GM18861 (cell line): ENCODE data around the gene CNOT3.

Source experiments
- ATAC-seq: cut with Tn5 transposase; IDR thresholded peaks from one replicate; pipeline ENCODE4 v1.9.1; 2021; ENCODE audit not compliant: unreplicated experiment

CNOT3 gene

DNA sequence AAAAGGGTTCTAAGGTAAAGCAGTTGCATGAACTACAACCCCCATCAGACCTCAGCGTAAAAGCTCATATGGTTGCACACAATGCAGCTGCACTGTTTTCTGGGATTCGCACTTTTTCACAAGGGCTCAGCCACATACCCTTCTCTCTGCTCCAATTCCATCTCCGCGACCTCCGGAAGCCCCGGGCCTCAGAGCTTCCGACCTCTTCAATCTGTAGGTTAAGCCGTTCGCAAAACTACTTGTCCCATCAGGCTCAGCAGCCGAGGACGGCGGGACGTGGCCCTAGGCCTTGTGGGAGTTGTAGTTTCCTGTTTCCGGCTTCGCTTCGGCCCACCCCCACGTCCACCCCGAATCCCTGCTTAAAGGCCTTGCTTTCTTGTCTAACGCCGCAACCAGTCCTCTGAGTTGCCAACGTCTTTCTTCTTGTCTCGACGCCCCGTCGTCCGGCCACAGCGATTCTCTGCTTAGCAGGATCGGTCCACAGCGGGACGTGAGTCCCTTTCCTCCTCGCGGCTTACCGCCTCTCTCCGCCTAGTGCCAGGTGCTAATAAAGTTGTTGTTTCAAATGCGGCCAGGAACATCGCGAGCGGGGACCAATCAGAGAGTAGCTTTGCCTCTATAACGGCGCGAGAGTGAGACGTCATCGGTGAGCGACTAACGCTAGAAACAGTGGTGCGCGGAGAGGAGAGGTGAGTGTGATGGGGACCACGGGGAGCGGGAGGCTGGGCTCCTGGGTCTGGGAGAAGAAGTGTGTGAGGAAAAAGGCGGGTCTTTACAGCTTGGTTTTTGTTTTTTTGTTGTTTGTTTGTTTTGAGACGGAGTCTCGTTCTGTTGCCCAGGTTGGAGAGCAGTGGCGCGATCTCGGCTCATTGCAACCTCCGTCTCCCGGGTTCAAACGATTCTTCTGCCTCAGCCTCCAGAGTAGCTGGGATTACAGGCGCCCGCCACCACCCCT, 22.2 kb upstream of the CNOT3 start, which contains the start of the genes PRPF31 and TFPT:
PRPF31 (plus strand) TSS at position 646 of the 955 bp plus-strand sequence. CDS start 2,525 bp downstream, outside the sequence.
TFPT (minus strand) TSS at position 549 of the 955 bp plus-strand sequence; CDS start at position 161, 388 bp downstream.
- peak; percentile 76 for ATAC-seq

DNA sequence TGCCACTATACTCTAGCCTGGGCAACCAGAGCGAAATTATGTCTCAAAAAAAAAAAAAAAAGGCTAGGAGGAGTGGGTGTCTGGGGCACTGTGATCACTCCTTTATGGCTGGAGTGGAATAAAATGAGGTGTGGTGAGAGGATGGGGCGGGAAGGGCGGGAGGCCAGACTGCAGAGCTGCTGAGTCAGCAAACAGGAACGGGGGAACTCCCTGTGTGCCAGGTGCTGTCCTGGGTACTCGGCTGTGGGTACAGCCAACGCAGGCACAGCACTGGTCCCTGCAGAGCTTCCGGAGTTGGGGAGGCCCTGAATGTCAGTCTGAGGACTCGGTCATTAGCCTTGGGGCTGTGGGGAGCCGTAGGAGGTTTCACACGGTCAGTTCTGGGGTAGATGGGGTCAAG, 16.3 kb upstream of the CNOT3 start:
- no peak for ATAC-seq

DNA sequence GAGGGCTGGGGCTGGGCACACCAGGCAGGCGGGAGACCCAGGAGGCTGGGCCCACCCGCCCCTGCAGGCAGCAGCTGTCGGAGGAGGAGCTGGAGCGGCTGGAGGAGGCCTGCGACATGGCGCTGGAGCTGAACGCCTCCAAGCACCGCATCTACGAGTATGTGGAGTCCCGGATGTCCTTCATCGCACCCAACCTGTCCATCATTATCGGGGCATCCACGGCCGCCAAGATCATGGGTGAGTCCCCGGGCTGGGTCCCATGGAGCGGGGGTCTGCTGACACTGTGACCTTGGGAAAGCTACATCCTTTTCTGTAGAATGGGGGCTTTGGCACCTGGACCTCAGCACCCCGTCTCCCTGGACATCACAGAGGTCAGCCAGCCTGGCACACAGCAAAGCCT, 13.9 kb upstream of the CNOT3 start:
- ATAC-seq, result no peak

GRCh38 chr19:54124393-54124792, 13.2 kb upstream of the CNOT3 start:
- ATAC-seq, result no peak

- ATAC-seq, result no peak
Measured at GRCh38 chr19:54125713-54126112, 11.8 kb upstream of the CNOT3 start.

DNA sequence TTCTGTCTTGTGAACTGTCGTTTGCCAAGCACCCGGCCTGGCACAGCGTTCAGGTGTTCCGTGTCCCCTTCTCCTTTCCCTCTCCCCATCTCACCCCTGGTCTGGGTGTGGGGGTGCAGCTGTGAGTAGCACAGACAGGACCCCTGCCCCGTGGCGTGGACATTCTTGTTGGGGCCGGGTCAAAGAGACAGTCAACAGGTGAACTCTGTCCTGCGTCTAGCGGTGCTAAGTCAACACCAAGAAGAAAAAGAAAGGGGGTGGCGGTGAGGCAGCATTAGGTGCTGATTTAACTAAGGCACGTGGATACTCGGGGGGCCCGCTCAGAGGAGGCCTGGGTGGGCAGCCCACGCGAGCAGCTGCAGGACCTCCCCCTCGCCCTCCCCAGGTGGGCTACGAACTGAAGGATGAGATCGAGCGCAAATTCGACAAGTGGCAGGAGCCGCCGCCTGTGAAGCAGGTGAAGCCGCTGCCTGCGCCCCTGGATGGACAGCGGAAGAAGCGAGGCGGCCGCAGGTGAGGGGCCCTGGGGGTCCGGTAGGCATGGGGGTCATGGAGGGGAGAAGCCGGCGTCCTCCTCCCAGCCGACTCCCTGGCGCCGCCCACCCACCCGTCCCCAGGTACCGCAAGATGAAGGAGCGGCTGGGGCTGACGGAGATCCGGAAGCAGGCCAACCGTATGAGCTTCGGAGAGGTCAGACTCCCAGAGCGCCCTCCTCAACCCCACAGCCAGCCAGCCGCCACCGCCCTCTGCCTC, 9.7 kb upstream of the CNOT3 start:
- no peak for ATAC-seq

GRCh38 chr19:54128441-54128725, 9.2 kb upstream of the CNOT3 start:
- no peak for ATAC-seq

GRCh38 chr19:54128796-54129616, 8.6 kb upstream of the CNOT3 start:
- no peak for ATAC-seq

- no peak for ATAC-seq
Measured at GRCh38 chr19:54129617-54129996, 8.0 kb upstream of the CNOT3 start.

DNA sequence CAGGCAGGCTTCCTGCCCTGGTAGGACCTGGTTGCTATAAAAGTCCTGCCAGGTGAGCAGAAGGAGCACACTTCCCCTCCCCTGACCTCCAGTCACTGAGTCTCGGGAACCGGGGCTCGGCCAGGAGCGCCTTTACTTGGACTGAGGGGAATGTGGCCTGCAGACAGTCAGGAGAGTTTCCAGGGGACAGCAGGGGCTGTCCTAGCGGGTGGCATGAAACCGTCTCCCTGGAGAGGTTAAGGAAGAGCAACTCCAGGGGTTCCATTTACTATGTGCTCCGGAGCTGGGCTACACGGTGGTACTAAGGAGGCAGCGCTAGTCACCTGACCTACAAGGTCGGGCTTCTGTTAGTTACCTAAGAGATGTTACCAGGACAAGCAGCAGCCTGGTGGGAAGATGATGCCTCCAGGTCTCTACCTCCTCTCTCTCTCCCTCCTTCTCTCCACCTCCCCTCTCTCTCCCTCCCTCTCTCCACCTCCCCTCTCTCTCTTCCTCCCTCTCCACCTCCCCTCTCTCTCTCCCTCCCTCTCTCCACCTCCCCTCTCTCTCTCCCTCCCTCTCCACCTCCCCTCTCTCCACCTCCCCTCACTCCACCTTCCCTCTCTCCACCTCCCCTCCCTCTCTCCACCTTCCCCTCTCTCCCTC, 4.1 kb upstream of the CNOT3 start:
- ATAC-seq, result no peak

- ATAC-seq, result no peak
Measured at GRCh38 chr19:54133957-54134590, 3.5 kb upstream of the CNOT3 start.

DNA sequence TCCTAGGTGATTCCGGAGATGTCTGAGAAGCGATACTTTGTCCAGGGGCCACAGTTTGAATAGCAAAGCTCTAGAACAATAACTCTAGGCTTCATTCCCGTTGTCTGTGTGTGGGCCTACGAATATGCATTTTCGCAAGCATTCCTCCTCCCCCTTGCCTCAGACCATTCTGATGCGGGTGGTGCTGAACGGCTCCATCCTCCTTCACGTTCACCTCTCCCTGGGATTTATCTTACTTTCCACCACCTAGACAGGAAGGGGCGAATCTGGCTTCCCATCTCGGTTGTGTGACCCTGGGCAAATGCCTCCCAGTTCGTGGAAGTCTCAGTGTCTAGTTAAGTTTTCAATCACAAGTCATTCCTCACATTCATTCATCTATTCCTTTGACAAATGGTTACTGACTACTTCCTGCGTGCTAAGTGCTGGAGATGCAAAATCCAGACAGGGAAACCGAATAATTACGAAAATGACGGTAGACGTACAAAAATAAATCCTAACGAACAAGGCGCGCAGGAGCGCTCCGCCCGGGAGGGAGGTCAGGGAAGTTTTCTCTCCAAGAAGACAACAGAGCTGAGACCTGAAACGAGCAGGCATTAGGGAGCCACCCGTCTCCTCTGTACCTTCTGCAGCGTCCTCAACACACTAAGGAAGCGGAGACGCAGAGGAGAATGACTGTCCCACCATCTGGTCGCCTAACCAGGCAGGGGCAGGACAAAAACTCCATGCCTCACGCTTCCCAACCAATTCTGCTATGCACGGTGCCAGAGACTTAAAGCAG, 1.3 kb upstream of the CNOT3 start:
- no peak for ATAC-seq

GRCh38 chr19:54136864-54137698, 481 bp upstream of the CNOT3 start:
- ATAC-seq, result peak; percentile 70

DNA sequence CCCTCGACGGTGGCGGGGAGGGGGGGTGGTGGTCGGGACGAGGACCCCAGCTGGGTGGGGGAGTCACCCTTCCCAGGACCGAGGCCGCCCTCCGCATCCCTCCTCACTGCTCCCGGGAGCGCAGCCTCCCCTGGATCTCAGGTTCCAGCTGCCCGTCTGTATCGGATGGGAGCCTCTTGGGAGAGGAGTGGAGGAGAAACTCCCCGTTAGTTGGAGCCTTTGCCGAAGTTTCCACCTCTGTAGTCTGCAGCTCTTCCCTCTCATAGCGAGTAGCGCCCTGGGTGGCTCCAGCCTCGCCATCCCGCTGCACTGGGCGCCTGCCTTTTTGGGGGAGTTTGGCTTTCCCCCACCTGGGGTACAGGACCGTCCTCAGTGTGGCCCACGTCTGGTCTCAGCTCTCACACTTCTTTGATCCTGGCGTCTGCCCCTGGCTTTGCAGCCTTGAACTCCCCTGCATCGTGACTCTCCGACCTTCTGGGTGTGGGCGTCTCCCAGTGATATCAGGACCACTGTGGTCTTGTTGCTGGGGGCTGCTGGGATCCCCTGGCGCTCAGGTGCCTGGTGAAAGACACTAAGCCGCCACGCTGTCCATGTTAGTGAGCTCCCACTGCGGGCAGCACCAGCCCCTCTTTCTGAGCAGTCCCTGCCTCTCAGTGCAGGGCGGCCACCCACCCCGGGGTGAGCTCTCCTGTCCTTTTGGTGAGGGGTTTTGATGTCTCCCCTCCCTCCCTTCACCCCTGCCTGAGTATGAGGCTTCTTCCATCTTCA, 1.1 kb downstream of the CNOT3 start:
- no peak for ATAC-seq

GRCh38 chr19:54141356-54141755, 3.8 kb downstream of the CNOT3 start:
- no peak for ATAC-seq

- ATAC-seq, result no peak
Measured at GRCh38 chr19:54142166-54142780, 4.7 kb downstream of the CNOT3 start.

DNA sequence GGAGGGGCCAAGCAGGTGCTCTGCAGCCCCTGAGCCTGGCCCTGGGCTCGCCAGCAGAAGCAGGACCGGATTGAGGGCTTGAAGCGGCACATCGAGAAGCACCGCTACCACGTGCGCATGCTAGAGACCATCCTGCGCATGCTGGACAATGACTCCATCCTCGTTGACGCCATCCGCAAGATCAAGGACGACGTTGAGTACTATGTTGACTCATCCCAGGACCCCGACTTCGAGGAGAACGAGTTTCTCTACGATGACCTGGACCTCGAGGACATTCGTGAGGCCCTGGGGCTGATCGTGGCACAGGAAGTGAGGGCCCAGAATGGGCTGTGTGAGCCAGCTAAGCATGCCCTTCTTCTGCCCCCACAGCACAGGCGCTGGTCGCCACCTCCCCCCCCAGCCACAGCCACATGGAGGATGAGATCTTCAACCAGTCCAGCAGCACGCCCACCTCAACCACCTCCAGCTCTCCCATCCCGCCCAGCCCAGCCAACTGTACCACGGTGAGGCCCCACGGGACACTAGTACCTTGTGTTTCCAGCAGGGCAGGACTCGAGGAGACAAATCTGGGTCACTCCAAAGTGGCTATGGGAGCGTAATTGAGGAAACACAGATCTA, 8.1 kb downstream of the CNOT3 start:
- no peak for ATAC-seq
